NCI-H82 treated with DMSO at 0.1 percent for 48 hours (cell line): ENCODE measurements around the gene RECK.
"Not testable (repeated sequence)": the region's sequence is repeated elsewhere in the genome, so short reads cannot be mapped to it uniquely, and the experiment has no call there.

Source experiments
- DNase-seq: peaks from one replicate; lab custom pipeline; 2025; ENCODE audit not compliant: unreplicated experiment; lab: John Stamatoyannopoulos, UW

Gene RECK

GRCh38 chr9:36152741-36153438, 116.2 kb downstream of the RECK start:
- no peak for DNase-seq

GRCh38 chr9:36153746-36154145, 117.0 kb downstream of the RECK start:
- no peak for DNase-seq

GRCh38 chr9:36154331-36154952, 117.7 kb downstream of the RECK start:
- DNase-seq, result no peak

- no peak for DNase-seq
Observed at GRCh38 chr9:36156116-36156515, 119.4 kb downstream of the RECK start.

- DNase-seq, result no peak
Observed at GRCh38 chr9:36158122-36158521, 121.4 kb downstream of the RECK start.

- no peak for DNase-seq
Observed at GRCh38 chr9:36158917-36159316, 122.2 kb downstream of the RECK start.

GRCh38 chr9:36159509-36159908, 122.8 kb downstream of the RECK start:
- DNase-seq, result not testable (repeated sequence)

- DNase-seq, result not testable (repeated sequence)
Observed at GRCh38 chr9:36160126-36160525, 123.4 kb downstream of the RECK start.

GRCh38 chr9:36161187-36161586, 124.5 kb downstream of the RECK start:
- DNase-seq, result no peak

- no peak for DNase-seq
Observed at GRCh38 chr9:36162211-36162738, 125.6 kb downstream of the RECK start.

- DNase-seq, result no peak
Observed at GRCh38 chr9:36163049-36163785, 126.5 kb downstream of the RECK start.

- DNase-seq, result no peak
Observed at GRCh38 chr9:36163786-36164170, 127.1 kb downstream of the RECK start.

- DNase-seq, result no peak
Observed at GRCh38 chr9:36164372-36164771, 127.7 kb downstream of the RECK start.

- DNase-seq, result no peak
Observed at GRCh38 chr9:36164989-36165388, 128.3 kb downstream of the RECK start.

GRCh38 chr9:36165826-36166167, 129.1 kb downstream of the RECK start:
- DNase-seq, result no peak

- peak; percentile 19 for DNase-seq
Observed at GRCh38 chr9:36166168-36166927, 129.6 kb downstream of the RECK start.

GRCh38 chr9:36169166-36169565, 132.5 kb downstream of the RECK start, which contains the start of gene CCIN:
Gene CCIN (plus strand): TSS chr9:36169388. CDS start chr9:36169503, 115 bp downstream.
- DNase-seq, result no peak

GRCh38 chr9:36169708-36170107, 133.0 kb downstream of the RECK start:
- no peak for DNase-seq

GRCh38 chr9:36170531-36170930, 133.8 kb downstream of the RECK start:
- no peak for DNase-seq

GRCh38 chr9:36173861-36174260, 137.1 kb downstream of the RECK start:
- DNase-seq, result no peak
